Suppressor macrophage treated with lipopolysaccharide for 1 hour (primary cell): Measurements from ENCODE around the gene AFAP1.

Experiments used
- DNase-seq, 3 donors: peaks; one replicate each; pipeline ENCODE4 v3.0.0-alpha.2; 2020 to 2022

Gene AFAP1

DNA sequence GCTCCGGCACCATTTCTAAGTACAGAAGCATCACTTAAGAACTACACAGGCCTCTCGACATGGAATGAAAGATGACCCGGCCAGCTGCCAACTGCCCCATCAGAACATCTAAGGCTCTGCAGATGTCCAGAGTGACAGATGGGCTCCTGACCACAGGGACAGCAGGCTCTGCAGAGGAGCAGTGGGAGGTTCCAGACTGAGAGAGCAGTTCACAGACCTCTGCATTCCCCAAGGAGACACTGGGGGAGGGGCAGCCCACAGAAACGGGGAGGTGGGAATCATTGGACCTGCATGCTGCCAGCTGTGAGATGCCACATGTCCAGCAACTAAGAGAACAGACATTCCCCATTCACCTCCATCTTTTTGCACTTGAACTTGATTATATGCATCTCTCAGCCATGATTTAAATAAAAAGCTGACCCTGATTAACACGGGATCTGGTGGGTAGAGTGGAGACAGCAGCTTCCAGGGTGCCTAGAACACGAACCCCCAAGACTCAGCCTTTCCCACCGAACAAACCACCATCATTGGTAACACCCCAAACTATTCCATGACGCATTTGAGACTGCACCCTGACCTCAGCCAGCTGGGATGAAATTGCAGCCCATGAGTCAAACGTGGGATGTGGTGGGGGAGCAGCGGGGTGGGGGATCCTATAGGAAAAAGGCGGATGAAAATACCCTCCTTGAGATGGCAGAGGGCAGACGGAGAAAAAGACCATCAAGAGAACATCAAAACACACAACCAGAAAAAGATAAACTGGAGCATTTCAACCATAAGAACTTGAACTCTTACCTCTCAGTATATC lies 47.2 kb downstream of the AFAP1 start:
- no peak for DNase-seq

DNA sequence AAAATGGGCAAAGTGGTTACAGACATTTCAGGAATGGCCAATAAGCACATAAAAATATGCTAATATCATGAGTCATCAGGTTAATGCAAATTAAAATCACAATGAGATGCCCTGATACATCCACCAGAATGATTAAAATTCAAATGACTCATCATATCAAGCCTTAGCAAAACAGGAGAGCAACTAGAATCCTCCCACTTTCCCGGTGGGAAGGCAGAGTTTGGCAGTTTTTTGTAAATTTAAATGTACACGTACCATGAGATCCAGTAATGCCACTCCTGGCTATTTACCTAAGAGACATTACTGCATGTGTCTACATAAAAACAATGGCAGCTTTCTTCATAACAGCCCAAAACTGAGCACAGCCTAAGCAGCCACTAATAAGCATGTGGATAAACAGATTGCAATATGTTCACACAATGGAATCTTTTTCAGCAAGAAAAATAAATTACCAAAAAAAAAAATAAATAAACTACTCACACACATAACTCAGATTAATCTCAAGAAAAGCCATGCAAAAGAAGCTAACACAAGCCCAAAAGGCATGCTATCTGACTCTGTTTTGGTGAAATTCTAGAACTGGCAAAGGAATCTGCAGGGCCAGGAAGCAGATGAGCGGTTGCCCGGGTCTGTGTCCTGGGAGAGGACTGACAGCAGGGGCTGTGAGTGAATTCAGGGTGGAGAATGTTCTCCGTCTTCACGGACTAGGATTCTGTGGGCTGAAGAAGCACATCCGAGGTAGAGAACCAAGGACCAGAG lies 48.8 kb downstream of the AFAP1 start:
- DNase-seq, result no peak

DNA sequence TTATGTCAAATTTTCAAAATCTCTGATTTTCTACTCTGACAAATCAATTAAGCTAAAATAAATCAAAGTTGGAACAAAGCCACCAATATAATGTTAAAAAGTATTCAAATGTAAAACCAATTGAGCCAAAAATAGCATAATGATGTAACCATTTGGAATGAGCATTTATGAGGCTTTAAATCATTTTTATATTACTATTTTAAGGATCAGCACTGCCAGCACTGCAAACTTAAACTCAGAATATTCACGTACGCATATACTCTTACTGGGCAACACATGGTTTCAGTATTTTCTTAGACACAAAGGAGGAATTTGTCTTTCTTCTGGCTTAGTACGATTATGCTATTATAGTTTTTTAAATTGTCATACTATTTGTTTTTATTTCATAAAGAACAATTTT lies 52.2 kb downstream of the AFAP1 start:
- no peak for DNase-seq

DNA sequence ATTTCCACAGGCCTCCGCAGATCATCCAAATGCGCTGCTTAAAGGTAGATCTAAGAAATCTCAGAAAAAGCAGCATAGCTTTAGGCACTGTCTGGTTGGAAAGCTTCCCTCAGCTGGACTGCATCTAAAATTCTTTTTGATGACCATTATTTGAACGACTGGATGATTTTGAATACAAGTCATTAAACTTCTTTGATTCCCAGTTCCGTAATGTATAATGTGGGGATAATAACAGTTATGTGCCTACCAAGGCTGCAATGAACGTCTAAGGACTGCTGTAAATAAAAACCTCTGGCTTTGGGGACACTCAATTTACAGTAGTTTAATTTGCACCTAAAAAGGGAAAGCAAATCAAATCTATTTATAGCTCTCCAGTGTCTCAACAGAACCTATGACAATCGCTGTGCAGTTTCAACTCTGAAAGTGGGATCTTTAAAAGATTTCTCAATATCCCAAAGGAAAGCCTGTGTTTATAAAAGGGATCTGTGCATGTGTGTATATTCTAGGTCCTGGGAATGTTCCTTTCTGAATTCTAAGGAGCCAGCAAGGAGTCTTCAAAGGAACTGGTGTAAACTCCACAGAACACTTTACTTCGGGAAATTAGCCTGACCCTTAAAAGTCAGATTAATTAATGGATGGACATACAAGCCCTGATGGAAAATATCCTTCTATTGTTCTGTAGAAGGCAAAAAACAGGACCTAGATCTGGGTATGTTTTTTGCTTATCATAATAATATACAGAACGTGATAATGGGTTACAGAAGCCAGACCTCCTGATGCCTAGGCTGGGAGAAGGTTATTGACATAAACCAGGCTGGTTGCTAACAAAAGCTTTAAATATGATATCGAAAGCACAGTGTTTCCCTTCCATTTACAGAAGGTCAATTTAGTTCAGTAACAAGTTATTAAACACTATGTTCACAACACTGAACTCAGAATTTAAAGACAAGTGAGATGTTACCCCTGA lies 53.4 kb downstream of the AFAP1 start:
- no peak for DNase-seq

DNA sequence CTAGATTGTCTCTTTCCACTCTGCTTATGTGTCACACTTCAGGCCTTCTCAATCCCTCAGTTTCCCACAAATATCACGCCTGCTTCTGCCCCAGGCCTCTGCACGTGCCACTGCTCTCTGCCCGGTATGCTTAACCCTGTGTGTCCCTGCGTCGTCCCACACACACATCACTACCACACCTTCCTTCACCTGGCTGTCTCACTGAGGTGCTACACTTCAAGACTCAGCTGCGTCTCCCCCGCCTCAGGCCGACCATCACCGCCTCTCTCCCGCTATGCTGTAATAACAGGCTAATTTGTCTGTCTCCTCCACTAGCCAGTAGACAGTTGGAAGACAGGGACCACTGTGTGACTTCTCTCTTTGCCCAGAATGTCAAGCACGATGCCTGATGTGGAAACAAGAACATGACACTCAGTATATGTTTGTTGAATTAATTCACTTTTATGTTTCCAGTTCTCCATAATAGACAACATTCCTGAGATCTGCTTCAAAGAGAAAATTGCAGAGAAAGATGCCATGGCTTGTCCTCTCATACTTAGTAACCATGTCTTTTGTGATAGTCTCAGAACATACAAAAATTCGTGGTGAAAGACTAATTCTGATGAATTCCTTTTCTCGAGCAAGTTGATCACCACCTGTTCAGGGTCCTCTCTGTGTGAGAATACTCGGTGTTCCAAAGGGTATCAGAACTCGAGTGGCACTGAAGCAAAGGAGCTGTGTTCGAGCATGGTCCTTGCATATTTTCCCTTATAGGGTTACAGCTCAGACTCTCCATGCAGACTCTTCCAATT lies 54.2 kb downstream of the AFAP1 start:
- no peak for DNase-seq

DNA sequence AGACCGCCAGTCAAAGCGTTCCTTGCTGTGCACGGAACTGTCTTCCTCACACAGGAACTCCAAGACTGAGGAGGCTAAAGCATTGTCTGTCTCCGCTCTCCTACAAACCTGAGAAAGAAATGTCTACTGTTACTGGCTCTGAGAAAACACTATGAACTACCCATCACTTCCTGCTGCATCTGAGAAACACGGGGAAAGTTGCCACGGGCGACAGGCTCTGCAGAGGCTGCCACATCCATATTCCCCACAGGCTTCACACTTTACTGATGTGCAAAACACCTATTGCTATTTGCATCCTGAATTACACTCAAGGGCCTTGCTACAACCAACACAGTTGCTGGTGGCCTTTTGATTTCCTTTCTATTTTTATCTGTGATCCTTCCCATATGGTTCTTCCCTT lies 59.0 kb downstream of the AFAP1 start:
- no peak for DNase-seq

DNA sequence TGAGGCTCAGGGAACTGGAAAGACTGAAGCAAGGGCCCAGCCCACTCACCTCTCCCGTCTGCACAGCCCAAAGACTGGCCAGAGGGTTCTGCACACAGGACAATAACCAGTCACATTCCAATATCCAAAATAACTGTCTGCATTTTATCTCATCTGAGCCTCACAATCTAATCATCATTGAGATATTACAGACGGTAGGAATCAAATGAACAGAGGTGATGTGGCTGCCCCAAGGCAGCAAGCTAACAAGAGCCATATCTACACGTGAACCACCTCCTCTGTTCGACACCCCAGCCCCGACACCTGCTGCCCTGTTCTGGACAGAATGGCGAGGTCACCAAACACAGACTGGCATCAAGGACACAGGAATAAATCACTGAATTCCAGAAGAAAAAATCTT lies 60.5 kb downstream of the AFAP1 start:
- no peak for DNase-seq

DNA sequence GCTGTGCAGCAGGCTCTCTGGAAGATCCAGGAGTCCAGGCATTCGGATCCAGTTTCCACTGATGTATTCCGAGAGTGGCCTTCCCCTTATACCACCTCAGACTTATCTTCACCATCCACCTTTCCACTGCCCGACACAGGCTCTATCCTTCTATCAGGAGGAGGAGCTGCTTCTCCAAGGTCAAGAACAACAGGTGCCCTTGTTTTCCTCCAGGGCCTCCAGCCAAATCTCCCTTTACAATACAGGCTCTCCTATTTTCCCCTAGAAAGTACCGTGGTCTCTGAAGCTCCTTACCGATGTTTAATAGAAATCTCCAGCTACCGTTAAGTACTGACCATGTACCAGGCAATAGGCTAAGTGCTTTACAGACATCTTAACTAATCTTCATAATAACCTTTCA lies 61.3 kb downstream of the AFAP1 start:
- DNase-seq, result no peak

DNA sequence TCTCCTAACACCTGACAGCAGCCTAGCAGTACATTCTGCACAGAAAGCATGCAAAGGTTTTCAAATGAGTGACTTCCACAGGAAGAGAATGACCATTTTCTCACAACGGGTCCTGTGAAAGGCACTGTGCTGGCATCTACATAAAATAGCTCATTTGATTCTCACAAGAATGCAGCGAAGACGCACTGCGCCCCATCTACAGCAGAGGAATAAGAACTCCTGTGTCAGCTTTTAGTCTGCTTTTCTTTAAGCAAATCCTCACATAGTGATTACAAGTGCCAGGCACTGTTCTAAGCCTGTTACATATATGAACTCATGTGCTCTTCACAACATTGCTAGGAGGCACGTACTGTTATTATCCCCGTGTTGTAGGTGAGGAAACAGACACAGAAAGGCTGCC lies 62.5 kb downstream of the AFAP1 start:
- DNase-seq, result no peak

DNA sequence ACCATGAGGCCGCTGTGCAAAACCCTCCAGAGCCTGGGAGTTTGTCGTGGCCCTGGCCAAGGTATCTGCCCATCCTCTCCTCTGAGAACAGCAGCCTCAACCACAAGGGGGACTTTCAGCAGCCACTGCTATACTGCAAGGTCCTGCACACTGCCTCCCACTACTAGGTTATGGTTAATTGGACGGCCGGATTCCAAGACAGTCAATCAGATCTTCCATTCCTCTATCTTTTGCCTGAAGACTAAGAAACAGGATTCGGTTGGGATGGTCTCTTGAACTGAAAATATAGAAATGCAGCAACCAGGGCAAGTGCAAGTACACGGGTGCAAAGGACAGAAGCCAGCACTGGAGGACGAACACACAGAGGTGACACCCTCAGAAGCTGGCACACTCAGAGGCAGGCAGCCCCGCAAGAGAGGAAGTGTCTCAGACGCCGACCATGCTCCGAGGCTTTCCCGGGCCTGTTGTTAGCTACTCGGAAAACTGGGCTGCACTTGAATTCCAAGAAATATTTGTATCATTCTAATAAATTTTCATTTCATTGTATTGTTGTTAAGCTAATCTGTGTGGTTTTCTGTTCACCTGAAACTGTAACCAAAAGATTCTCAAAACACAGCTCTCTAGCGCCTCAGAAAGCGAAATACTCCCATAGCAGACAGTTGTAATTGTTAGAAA lies 63.3 kb downstream of the AFAP1 start:
- no peak for DNase-seq

DNA sequence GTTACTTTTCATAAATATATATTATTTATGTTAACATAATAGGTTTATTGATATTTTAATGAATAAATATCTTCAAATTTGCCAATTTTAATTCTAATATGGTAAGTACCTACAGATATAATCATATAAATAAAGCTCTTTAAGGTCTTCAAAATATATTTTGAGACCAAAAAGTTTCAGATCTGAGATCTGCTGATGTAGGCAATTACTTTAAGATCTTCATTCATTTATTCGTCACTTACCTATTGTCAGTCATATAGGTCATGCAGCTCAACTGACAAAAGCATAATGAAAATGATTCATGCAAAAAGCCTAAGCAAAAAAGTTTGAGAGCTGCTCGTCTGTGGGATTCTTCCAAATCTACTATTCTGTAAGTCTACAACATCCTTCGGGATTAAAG lies 64.8 kb downstream of the AFAP1 start:
- no peak for DNase-seq

DNA sequence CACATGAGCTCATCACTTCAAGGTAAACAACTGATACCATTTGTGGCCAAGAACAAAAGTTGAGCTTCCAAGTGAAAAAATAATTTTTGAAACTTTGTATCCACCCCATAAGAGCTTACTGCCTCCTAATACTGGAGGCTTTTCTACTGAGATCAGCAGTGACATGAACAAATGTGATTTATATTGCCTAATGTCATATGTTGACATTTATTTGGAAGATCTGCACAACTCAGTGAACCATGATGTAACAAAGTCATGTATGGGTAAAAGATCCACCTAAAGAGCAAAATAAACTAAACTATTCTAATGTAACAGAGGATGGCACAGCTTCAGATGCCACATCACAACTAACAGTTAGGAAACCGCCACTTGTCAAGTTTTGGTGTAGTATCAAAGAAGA lies 65.8 kb downstream of the AFAP1 start:
- DNase-seq, result no peak

DNA sequence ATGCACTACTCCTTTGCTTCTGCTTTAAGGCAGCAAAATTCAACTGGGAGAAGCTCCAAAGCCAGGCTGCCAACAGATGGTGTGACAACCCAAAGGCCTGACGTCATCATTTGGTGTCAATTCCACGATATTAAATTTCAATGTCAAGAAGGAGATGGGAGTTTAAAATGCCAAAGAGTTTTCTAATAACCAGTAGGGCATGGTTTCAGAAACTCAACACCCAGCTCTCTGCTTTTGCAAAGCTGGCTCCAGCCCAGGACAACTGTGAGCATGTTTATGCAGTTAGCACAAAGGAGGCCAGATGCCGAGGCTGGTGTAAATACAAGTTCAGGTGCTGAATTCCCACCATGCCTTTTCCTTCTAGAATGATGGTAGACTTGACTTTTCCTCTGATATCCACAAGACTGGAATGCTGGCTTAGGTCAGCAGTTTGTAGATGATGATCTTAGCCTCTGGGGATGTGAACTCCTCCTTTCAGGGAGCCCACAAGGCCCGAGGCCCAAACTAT lies 67.3 kb downstream of the AFAP1 start:
- no peak for DNase-seq

DNA sequence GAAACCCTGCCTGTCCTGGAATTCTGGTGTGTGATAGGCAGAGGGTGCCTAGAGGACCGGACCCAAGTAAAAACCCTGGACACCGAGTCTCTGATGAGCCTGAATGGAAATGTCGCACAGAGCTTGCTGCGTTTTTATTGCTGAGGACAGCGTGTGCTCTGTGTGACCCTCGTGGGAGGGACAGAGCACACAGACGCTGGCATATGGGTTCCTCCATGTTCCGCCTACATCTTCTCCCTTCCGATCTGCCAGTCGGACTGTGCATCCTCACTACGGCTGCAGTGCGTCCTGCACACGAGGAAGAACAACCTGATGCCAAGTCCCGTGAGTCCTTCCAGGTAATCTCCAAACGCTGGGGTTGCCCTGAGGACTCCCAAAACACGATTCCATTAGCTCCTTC lies 68.3 kb downstream of the AFAP1 start:
- no peak for DNase-seq

DNA sequence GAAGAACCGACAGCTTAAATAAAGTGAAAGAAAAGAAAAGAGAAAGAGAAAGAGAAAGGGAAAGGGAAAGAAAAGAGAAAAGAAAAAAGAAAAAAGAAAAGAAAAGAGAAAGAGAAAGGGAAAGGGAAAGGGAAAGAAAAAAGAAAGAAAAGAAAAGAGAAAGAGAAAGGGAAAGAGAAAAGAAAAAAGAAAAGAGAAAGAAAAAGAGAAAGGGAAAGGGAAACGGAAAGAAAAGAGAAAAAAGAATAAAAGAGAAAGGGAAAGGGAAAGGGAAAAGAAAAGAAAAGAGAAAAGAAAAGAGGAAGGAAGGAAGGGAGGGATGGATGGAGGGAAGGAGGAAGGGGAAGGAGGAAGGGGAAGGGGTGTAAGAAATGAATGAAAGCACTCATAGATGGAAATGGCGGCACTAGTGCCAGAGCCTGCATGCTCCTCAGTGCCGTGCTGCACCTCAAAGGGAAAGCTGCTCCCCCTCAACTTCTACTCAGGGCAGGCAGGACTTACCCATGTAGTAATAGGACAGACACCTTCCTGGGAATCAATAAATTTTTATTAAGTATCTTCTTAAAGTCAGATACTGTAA lies 70.7 kb downstream of the AFAP1 start:
- DNase-seq, result peak in 1 of 3 donors; percentile 19

DNA sequence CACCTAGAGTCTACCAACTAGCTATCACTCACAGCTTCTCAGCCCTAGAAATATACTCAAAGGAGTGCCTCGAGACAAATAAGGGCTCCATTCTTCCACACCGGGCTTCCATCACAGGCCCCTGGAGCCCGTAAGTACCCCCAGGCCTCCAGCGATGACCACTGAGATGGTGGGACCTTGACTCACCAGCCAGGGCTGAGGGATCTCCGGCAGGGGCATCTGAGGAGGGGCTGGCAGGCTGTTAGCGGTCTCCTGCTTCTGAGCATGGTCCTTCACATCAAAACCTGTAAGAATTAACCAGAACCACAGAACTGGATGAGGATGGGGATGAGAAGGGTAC lies 71.3 kb downstream of the AFAP1 start:
- DNase-seq, result no peak

DNA sequence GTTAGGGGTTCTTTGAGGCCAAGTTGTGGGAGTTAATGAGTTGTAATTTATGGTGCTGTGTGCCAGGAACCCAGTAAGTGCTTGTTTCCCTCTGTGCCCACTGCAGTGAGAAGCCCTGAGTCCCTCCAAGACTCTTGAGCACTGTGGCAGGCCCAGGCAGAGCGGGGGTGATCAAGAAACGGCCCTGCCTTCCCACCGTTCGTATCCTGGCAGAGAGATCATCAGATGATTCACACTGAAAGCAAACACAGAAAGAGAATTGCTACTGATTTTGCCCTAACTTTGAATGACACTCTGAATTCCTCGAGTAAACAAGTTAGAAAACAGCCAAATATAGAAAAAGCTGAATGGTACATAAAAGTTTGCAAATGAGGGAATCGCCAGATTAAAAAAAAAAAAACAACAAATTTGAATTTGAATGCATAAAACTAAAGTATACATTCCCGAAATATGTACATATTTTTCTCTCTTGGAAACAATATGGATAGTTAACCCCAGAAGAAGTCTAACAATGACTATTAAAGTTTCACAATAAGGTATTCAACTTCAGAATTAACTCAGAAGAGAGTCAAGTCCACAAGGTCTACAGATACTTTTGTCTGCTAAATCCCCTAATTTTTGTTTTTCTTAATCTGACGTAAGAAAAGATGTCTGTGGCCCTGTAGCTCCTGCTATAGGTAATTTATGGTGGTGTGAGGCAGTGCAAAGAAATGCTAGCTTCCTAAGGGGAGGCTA lies 71.8 kb downstream of the AFAP1 start:
- DNase-seq, result no peak

DNA sequence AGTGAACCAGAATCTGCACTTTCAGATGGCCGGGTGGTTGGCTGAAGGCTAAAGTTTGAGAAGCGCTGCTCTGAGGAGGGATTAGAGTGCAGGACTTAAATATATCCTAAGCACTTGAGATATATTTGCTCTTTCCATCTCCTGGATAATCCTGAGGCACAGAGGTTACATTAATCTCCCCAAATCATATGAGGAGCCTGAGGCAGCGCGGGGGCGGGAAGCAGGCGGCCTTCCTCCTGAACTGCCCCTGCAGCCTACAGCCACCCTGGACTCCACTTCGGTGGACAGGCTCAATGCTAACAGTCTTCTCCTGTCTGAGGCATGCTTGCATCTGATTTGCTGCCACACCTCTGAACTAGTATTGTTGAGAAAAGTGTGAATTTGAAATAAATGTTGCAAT lies 72.5 kb downstream of the AFAP1 start:
- DNase-seq, result no peak

DNA sequence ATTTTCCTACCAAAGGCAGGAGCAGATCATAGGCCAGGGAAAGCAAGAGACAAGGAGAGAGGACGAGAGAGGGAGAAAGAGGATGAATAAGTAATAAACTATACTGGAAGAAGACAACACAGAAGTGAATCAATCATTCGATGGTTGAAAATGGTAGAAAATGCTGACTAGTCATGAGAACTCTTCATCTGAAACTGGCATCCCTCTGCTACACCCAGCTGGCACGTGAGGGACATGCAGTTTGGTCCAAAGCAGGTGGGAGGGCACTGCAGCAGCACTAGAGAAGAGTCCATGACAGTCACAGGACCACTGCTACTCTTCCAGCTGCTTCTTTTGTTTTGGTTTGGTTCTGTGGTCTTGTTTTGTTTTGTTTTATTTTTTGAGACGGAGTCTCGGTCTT lies 74.1 kb downstream of the AFAP1 start:
- no peak for DNase-seq

DNA sequence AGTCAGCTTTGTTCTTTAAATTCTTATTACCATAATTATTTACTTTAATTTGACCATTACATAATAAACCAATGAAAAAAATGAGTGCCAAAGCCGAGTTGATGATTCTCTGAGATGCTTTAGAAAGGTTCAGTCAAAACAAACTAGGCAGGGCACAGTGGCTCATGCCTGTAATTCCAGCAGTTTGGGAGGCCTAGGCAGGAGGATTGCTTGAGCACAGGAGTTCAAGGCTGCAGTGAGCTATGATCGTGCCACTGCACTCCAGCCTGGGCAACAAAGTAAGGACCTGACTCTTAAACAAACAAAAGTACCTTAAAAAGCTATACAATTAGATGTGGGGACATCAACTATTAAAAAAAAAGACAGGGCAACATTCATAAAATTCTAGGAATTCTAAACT lies 75.0 kb downstream of the AFAP1 start:
- no peak for DNase-seq
